ENCODE data around the gene HBD.
"Not testable (repeated sequence)": the region's sequence is repeated elsewhere in the genome, so short reads cannot be mapped to it uniquely, and the experiment has no call there.

HBD gene
- 0 reads per million in 2 donors for total RNA-seq

GRCh38 chr11:5234381-5234834 is at the start of gene HBD:
TSS of gene HBD (minus strand) at chr11:5234483. CDS start at chr11:5234433, 50 bp downstream.
- DNase-seq: peak in 1 of 5 experiments; percentile 68

GRCh38 chr11:5283882-5284281 is 49.6 kb upstream of the HBD start:
- DNase-seq: no peak

- no peak for DNase-seq
Observed at GRCh38 chr11:5283086-5283485, 48.8 kb upstream of the HBD start.

- no peak for DNase-seq
Observed at GRCh38 chr11:5282628-5283027, 48.3 kb upstream of the HBD start.

- DNase-seq: no peak
Observed at GRCh38 chr11:5281596-5281995, 47.3 kb upstream of the HBD start.

- peak in 1 of 5 experiments; percentile 45 for DNase-seq
Observed at GRCh38 chr11:5280582-5281102, 46.4 kb upstream of the HBD start.

GRCh38 chr11:5279471-5280090 is 45.3 kb upstream of the HBD start:
- no peak for DNase-seq

- DNase-seq: no peak
Observed at GRCh38 chr11:5277807-5278382, 43.6 kb upstream of the HBD start.

GRCh38 chr11:5276697-5277096 is 42.4 kb upstream of the HBD start:
- no peak for DNase-seq

GRCh38 chr11:5275369-5276110 is 41.3 kb upstream of the HBD start:
- DNase-seq: no peak

- DNase-seq: no peak
Observed at GRCh38 chr11:5274395-5274794, 40.1 kb upstream of the HBD start.

GRCh38 chr11:5272395-5273017 is 38.2 kb upstream of the HBD start:
- no peak for DNase-seq

- DNase-seq: no peak
Observed at GRCh38 chr11:5269715-5270147, 35.4 kb upstream of the HBD start, which contains the start of gene HBE1. TSS of gene HBE1 (minus strand) at chr11:5269945. CDS start at chr11:5269890, 55 bp downstream.

GRCh38 chr11:5267033-5267563 is 32.8 kb upstream of the HBD start:
- DNase-seq: no peak

- no peak for DNase-seq
Observed at GRCh38 chr11:5266609-5267008, 32.3 kb upstream of the HBD start.

GRCh38 chr11:5265832-5266231 is 31.5 kb upstream of the HBD start:
- DNase-seq: no peak

- no peak for DNase-seq
Observed at GRCh38 chr11:5258543-5259262, 24.4 kb upstream of the HBD start.

GRCh38 chr11:5257296-5257695 is 23.0 kb upstream of the HBD start:
- DNase-seq: no peak

- DNase-seq: not testable (repeated sequence)
Observed at GRCh38 chr11:5254646-5255413, 20.5 kb upstream of the HBD start, which contains the start of gene HBG2. TSS of gene HBG2 (minus strand) at chr11:5254781. CDS start at chr11:5254728, 53 bp downstream.

- DNase-seq: not testable (repeated sequence)
Observed at GRCh38 chr11:5254023-5254422, 19.7 kb upstream of the HBD start.

- DNase-seq: not testable (repeated sequence)
Observed at GRCh38 chr11:5253440-5253839, 19.2 kb upstream of the HBD start.
